Large intestine (tissue), 12 donors: ENCODE results near the gene POU2AF1. TPM values are rescaled to one million over a fixed set of nuclear protein-coding genes. Genes with fewer than 3 reads are reported as not detected.
A peak's percentile ranks its signal among the peaks of the same experiment; 100 is the strongest.

Source experiments
- DNase-seq, 2 donors: peaks; one replicate each; pipeline versions ENCODE4 v3.0.0 to v3.0.0-alpha.2; 2013
- H3K27ac ChIP-seq: one replicate; pipeline ENCODE4 v1.5.1; 2013; ENCODE audit warnings: low read length
- H3K27me3 ChIP-seq: 2 replicates; pipeline ENCODE4 v1.6.1; 2013; ENCODE audit warnings: low read length; ENCODE audit not compliant: control insufficient read depth, insufficient read depth
- H3K36me3 ChIP-seq: 2 replicates; pipeline ENCODE4 v1.6.1; 2013; ENCODE audit warnings: low read length; ENCODE audit not compliant: control insufficient read depth, insufficient read depth
- H3K4me1 ChIP-seq: one replicate; pipeline ENCODE4 v1.6.1; 2013; ENCODE audit warnings: low read length; ENCODE audit not compliant: control insufficient read depth, insufficient read depth
- H3K4me3 ChIP-seq: one replicate; pipeline ENCODE4 v1.5.1; 2013; ENCODE audit warnings: low read length
- H3K9me3 ChIP-seq: one replicate; pipeline ENCODE4 v1.6.1; 2013; ENCODE audit warnings: mild to moderate bottlenecking, low read depth, low read length, moderate library complexity; ENCODE audit not compliant: control insufficient read depth
- WGBS: methylation state at CpG from one replicate; pipeline ENCODE4 v1.1.5; 2013; ENCODE audit warnings: low lambda C conversion rate; ENCODE audit not compliant: insufficient coverage; 5-methylcytosine and 5-hydroxymethylcytosine counted together
- long read RNA-seq, 11 donors: transcript quantifications; one replicate each; lab custom pipeline, GENCODE V29; 2026
- polyA plus RNA-seq: library from polyadenylated mRNA; unstranded; fragments of 120-200 nt; gene quantifications from one replicate; pipeline ENCODE4 v1.2.1, GENCODE V29; 2013

Gene POU2AF1
- polyA plus RNA-seq: 1.2 TPM
- long read RNA-seq, donor 1, partial matches to known transcripts: 0 of 1 reads
- long read RNA-seq, donor 1, other reads (novel, unspliced or antisense): 0 of 1 reads
- long read RNA-seq, donor 2: 0 reads
- long read RNA-seq, donor 3: 0 reads
- long read RNA-seq, donor 4: 0 reads
- long read RNA-seq, donor 5: 0 reads
- long read RNA-seq, donor 6: 0 reads
- long read RNA-seq, donor 7: 0 reads
- long read RNA-seq, donor 8: 0 reads
- long read RNA-seq, donor 9: 0 reads
- long read RNA-seq, donor 10: 0 reads
- long read RNA-seq, donor 11, partial matches to known transcripts: 0 of 1 reads
- long read RNA-seq, donor 11, other reads (novel, unspliced or antisense): 0 of 1 reads

DNA sequence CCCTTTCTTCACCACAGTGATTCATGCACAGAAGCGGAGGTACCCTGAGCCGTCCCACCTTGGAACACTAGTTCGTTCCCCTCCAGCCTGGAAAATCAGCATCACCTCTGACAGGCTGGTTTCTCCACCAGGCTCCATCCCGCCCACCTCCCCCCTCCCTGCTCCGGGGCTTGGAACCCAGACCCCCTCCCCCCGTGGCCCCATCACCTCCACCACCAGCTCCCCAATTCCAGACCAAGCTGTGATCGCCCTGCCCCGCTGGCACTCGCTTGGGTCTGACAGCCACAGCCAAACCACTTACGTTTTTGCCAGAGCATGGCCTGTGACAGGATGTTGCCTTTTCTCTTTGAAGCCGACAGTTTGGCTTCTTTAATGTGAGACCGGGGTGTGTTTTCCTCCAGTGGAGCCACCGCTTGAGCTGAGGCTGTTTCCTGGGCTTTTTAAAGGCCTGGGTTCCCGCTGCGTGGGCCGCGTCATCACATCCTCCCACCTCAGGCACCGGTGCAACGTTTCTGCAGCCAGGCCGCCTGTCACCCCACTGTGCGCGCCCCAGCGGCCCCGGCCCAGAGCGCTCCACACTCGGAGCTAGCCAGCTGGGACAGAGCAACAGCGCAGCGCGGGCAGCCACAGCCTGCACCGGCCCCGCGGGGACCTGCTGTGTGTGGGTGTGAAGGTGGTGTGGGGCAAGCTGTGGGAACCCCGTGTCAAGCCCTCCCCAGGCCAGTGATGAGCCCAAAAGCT is at the start of gene POU2AF1:
Gene POU2AF1 (minus strand): TSS at position 415 of the 741 bp plus-strand sequence. CDS start 98 bp downstream, at position 317.
- H3K4me1 ChIP-seq: peaks cover 14% of the 10 kb centered on the region
- no peak for DNase-seq
- WGBS: 90% methylated on average over 2 of the region's 33 CpGs
- H3K27me3 ChIP-seq: no peaks in the 10 kb centered on the region
- peak within 1 kb of the TSS; percentile 45 for H3K27ac ChIP-seq
- peaks cover 4% of the 10 kb centered on the region for H3K9me3 ChIP-seq
- no peak within 1 kb of the TSS for H3K4me3 ChIP-seq
- H3K36me3 ChIP-seq: no peaks in the 10 kb centered on the region

GRCh38 chr11:111428113-111428876 is 49.2 kb upstream of the POU2AF1 start:
- Histone ChIP-seq H3K4me3 (no peak overlapping the region), H3K36me3 (no peaks in the 10 kb centered on the region), H3K27me3 (no peaks in the 10 kb centered on the region), H3K27ac (no peak overlapping the region), H3K4me1 (no peaks in the 10 kb centered on the region), H3K9me3 (no peaks in the 10 kb centered on the region)
- DNase-seq: no peak
- 100% methylated on average over 1 of the region's 5 CpGs for WGBS

DNA sequence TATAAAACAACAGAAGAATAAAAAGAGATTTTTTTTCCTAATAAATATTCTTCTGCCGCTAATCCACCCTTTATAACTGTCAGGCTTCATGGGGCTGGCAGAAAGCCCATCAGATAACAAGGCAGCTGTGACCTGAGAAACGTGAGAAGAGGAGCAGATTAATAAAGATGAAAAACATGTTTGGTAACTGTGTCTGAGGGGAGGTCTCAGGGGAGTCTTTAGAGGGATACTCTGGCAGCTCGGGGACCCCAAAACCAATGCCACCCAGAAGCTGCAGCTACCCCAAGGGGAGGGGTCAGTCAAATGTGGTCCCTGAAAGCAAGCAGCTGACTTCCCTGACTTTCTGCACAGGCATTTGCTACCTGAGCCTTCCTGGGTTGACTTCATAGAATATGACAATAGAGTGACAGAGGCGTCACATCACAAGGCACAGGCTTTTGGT is 48.4 kb upstream of the POU2AF1 start:
- peak; percentile 37 to 51 for DNase-seq
- H3K4me3 ChIP-seq: no peak overlapping the region
- 0% methylated on average over 1 of the region's 4 CpGs for WGBS
- peaks cover 5% of the 10 kb centered on the region for H3K4me1 ChIP-seq
- no peaks in the 10 kb centered on the region for H3K27me3 ChIP-seq
- no peak overlapping the region for H3K27ac ChIP-seq
- no peaks in the 10 kb centered on the region for H3K36me3 ChIP-seq
- no peaks in the 10 kb centered on the region for H3K9me3 ChIP-seq

- Histone ChIP-seq H3K9me3 (no peaks in the 10 kb centered on the region), H3K36me3 (no peaks in the 10 kb centered on the region), H3K27me3 (no peaks in the 10 kb centered on the region), H3K4me1 (peaks cover 7% of the 10 kb centered on the region), H3K4me3 (no peak overlapping the region), H3K27ac (no peak overlapping the region)
- DNase-seq: no peak
- no CpG with 5 or more reads among the region's 6 CpGs for WGBS
Observed at GRCh38 chr11:111426617-111427016, 47.5 kb upstream of the POU2AF1 start.

DNA sequence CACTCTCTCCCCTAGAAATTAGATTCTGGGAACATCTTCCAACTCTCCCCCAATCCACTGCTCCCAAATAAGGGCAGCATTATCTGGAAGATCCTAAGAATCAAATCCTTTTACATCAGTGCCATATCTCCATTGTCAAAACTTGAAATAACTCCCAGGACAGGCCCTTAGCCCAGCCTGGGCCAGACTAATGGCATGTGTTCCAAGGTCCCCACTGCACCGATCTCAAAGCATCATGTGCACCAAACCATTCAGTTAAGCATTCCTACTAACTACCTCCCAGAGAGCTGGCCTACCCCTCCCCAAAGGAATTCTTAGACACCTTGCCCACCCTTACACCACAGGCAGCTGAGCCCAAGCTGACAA is 44.2 kb upstream of the POU2AF1 start:
- H3K4me3 ChIP-seq: no peak overlapping the region
- WGBS: no CpG with 5 or more reads among the region's 1 CpG
- H3K9me3 ChIP-seq: no peaks in the 10 kb centered on the region
- H3K36me3 ChIP-seq: no peaks in the 10 kb centered on the region
- no peak overlapping the region for H3K27ac ChIP-seq
- no peak for DNase-seq
- no peaks in the 10 kb centered on the region for H3K27me3 ChIP-seq
- peaks cover 17% of the 10 kb centered on the region for H3K4me1 ChIP-seq

GRCh38 chr11:111422494-111423249 is 43.6 kb upstream of the POU2AF1 start:
- Histone ChIP-seq H3K27ac (no peak overlapping the region), H3K36me3 (no peaks in the 10 kb centered on the region)
- WGBS: no CpG with 5 or more reads among the region's 12 CpGs

DNA sequence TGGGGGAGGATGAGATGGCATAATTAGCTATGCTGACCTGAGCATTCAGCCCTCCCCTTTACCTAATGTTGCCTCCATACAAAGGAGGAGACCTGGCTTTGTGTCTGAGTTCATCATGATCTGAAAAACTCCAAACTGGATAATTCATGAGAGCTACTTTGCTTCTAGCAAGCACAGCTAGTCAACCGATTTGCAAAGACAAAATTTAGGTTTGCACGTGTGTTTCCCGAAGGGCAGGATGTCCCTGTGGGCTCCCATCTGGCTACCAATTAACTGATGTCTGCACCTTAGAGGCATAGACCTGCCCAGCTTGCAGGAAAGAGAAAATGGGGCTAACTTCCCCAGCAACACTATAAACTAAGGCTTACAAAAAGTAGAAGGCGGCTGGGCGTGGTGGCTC is 42.2 kb upstream of the POU2AF1 start:
- no peaks in the 10 kb centered on the region for H3K9me3 ChIP-seq
- H3K27ac ChIP-seq: no peak overlapping the region
- no peaks in the 10 kb centered on the region for H3K27me3 ChIP-seq
- H3K36me3 ChIP-seq: no peaks in the 10 kb centered on the region
- H3K4me1 ChIP-seq: peaks cover 29% of the 10 kb centered on the region
- no peak overlapping the region for H3K4me3 ChIP-seq
- no CpG with 5 or more reads among the region's 5 CpGs for WGBS
- no peak for DNase-seq

More at GRCh38 chr11:111422494-111423249, 43.6 kb upstream of the POU2AF1 start:
- no peaks in the 10 kb centered on the region for H3K9me3 ChIP-seq
- H3K27me3 ChIP-seq: no peaks in the 10 kb centered on the region
- peaks cover 21% of the 10 kb centered on the region for H3K4me1 ChIP-seq
- peak; percentile 55 to 63 for DNase-seq
- no peak overlapping the region for H3K4me3 ChIP-seq

DNA sequence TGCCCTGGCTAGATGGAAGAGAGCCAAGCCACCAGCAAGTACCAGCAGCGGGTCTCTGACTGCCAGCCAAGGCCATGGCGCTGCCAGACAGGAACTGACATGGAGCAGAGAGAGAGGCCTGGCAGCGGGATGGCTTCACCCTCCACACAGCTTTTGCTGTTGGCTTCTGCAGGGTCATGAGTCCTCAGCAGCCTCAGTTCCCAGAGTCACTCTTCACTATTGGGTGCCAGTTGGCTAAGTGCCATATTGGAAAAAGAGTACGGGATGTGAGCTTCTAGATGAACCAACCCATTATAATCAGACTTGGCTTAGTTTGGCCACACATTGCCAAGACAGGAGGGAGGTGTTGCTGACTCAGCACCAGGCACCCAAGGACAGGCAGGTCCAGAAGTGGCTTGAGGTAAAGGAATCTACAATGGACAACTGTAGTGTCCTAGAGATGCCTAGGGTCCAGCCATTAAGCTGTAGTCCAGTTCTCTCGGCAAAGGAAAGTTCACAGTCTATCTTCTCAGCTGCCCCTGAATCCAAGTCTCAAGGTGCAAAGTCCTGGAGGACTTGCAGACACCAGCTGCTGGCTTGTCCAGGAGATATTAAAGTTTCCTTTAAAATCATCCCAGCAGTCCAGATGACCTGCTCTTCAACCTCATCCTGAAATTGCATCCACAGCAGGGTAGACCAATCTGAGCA is 40.7 kb upstream of the POU2AF1 start:
- Histone ChIP-seq H3K4me3 (no peak overlapping the region), H3K4me1 (peaks cover 29% of the 10 kb centered on the region), H3K9me3 (no peaks in the 10 kb centered on the region), H3K27ac (no peak overlapping the region), H3K27me3 (no peaks in the 10 kb centered on the region), H3K36me3 (no peaks in the 10 kb centered on the region)
- DNase-seq: peak; percentile 35 to 70
- WGBS: no CpG with 5 or more reads among the region's 5 CpGs

DNA sequence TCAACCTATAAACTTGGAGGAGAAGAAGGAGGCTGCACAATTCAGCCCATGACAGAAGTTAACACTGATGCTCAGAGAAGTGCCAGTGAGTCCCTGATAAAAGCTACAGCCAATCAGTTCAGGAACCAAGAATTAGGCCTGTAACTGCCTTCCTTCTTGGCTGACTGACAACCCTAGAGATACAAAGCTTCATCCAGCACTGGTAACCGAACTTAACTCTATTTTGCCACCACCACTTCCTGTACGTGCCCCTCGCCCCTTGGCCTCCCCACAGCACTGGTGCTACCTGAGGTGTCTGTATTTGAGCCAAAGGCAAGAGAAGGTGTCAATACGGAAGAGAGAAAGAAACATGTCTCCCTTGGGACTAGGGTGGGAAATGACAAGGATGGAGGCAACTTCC is 40.1 kb upstream of the POU2AF1 start:
- H3K4me3 ChIP-seq: no peak overlapping the region
- H3K36me3 ChIP-seq: no peaks in the 10 kb centered on the region
- H3K4me1 ChIP-seq: peaks cover 29% of the 10 kb centered on the region
- no peaks in the 10 kb centered on the region for H3K9me3 ChIP-seq
- H3K27me3 ChIP-seq: no peaks in the 10 kb centered on the region
- 100% methylated on average over 1 of the region's 4 CpGs for WGBS
- DNase-seq: no peak
- H3K27ac ChIP-seq: no peak overlapping the region
